Measurements from ENCODE around the gene PRPF4.

DNA sequence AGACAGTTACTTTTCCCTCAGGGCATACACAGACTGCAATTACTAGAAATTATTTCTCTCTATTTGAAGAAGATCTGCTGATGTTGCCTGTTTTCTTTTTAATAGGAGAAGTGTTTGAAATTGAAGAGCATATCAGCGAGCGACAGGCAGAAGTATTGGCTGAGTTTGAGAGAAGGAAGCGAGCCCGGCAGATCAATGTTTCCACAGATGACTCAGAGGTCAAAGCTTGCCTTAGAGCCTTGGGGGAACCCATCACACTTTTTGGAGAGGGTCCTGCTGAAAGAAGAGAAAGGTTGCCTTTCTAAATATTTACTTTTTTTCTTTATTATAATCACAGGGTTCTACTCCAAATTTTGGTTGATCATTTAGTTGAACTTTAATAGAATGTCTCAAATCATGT is 3.4 kb downstream of the PRPF4 start:
- no peak for TF ChIP-seq POLR2A (IDR thresholded peaks at IDR 0.05)
- TF ChIP-seq, protein P1, sequence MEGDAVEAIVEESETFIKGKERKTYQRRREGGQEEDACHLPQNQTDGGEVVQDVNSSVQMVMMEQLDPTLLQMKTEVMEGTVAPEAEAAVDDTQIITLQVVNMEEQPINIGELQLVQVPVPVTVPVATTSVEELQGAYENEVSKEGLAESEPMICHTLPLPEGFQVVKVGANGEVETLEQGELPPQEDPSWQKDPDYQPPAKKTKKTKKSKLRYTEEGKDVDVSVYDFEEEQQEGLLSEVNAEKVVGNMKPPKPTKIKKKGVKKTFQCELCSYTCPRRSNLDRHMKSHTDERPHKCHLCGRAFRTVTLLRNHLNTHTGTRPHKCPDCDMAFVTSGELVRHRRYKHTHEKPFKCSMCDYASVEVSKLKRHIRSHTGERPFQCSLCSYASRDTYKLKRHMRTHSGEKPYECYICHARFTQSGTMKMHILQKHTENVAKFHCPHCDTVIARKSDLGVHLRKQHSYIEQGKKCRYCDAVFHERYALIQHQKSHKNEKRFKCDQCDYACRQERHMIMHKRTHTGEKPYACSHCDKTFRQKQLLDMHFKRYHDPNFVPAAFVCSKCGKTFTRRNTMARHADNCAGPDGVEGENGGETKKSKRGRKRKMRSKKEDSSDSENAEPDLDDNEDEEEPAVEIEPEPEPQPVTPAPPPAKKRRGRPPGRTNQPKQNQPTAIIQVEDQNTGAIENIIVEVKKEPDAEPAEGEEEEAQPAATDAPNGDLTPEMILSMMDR (IDR thresholded peaks at IDR 0.05), result no peak
